K562 (cell line): ENCODE data around the gene KIZ.

Experiments
- CREB1 ChIP-seq, 2 experiments: sonication (generic) in 1 of 2; formaldehyde crosslinking in 1 of 2; IDR thresholded peaks; 2 replicates each; pipeline versions ENCODE4 v1.6.1 to v1.8.0; 2012 to 2022; ENCODE audit warnings: inconsistent platforms in 1 of 2, mild to moderate bottlenecking in 1 of 2, missing genetic modification reagents in 1 of 2, moderate library complexity in 1 of 2
- ZBTB8A ChIP-seq: fragments of 450-650 bp; IDR thresholded peaks from 2 replicates; pipeline ENCODE4 v1.6.1; 2018; ENCODE audit warnings: mild to moderate bottlenecking, moderate library complexity; ENCODE audit not compliant: partially characterized antibody
- ZNF24 ChIP-seq: fragments of 450-650 bp; IDR thresholded peaks from 2 replicates; pipeline ENCODE4 v1.6.1; 2016
- TF ChIP-seq, protein P1 (sequence below), 3 experiments: IDR thresholded peaks in 2 of 3; conservative IDR thresholded peaks in 1 of 3; 2 replicates each; pipeline ENCODE4 v1.5.1; 2011 to 2012; ENCODE audit warnings: low read length in 3 of 3, mild to moderate bottlenecking in 3 of 3, control low read depth in 2 of 3, improper control_type of control experiment in 1 of 3, inconsistent platforms in 1 of 3, low read depth in 1 of 3, mixed read lengths in 1 of 3, moderate library complexity in 1 of 3; ENCODE audit not compliant: insufficient read depth in 2 of 3
- TF ChIP-seq, protein P2 (sequence below): conservative IDR thresholded peaks from 2 replicates; pipeline ENCODE4 v1.6.1; 2011; ENCODE audit warnings: low read depth, mild to moderate bottlenecking, low read length; ENCODE audit not compliant: control insufficient read depth
- TF ChIP-seq, protein P3 (sequence below): sonication (generic); formaldehyde crosslinking; IDR thresholded peaks from 2 replicates; pipeline ENCODE4 v1.8.1; 2023; ENCODE audit warnings: mild to moderate bottlenecking, missing genetic modification reagents

DNA sequence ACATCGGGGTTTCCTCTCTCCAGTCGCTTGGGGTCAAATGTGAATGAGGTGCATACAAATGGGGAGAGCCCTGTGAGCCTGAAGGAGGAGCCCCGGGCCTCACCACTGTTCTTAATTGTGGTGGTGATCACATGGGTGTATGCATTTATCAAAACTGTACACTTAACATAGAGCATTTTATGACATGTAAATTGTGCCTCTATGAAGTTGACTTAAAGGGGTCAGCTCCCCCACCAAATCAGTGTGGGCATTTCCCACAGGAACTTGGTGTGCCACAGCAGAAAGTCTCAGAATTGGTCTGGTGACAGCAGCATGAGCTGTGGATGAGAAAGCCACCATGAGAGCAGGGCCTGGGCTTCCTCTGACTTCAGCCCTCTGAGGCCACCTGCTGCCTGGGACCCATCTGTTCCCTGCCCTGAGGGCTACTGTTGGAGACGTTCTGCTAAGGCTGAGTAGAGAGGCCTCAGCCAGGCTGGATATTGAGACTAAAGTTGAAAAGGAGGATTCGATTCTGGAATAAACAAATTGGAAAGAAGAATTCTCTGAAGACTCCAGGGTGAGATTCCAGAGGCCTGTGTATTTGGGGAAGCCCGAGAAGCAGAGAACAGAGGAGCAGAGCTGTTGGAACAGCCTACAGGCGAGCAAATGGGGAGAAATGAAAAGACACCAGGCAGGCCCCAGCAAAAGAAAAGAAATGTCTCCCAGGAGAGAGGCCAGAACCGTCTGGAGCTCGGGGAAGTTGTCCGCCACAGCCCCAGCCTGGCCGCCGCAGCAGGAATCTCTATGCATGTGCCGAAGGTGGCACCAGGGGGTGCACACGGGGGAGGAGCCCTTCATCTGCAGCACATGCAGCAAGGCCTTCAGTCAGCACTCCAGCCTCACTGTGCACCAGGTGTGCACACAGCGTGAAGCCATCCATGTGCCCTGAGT is 139.6 kb downstream of the KIZ start:
- TF ChIP-seq ZNF24 (no peak), ZBTB8A (no peak), CREB1 (IDR thresholded peaks at IDR 0.05) (no peak), CREB1 (CRISPR knock-in tag; IDR thresholded peaks at IDR 0.05) (no peak)
- TF ChIP-seq, protein P1, sequence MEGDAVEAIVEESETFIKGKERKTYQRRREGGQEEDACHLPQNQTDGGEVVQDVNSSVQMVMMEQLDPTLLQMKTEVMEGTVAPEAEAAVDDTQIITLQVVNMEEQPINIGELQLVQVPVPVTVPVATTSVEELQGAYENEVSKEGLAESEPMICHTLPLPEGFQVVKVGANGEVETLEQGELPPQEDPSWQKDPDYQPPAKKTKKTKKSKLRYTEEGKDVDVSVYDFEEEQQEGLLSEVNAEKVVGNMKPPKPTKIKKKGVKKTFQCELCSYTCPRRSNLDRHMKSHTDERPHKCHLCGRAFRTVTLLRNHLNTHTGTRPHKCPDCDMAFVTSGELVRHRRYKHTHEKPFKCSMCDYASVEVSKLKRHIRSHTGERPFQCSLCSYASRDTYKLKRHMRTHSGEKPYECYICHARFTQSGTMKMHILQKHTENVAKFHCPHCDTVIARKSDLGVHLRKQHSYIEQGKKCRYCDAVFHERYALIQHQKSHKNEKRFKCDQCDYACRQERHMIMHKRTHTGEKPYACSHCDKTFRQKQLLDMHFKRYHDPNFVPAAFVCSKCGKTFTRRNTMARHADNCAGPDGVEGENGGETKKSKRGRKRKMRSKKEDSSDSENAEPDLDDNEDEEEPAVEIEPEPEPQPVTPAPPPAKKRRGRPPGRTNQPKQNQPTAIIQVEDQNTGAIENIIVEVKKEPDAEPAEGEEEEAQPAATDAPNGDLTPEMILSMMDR (IDR thresholded peaks at IDR 0.05 in 2 of 3, conservative IDR thresholded peaks at IDR 0.05 in 1 of 3; ENCODE audit: insufficient read depth in 2 of 3, low read depth in 1 of 3, low read length in 3 of 3), result 0 out of 6 replicates have a peak, but pooled peaks of 1 of the 3 experiments have one; percentile 7
- TF ChIP-seq, protein P2, sequence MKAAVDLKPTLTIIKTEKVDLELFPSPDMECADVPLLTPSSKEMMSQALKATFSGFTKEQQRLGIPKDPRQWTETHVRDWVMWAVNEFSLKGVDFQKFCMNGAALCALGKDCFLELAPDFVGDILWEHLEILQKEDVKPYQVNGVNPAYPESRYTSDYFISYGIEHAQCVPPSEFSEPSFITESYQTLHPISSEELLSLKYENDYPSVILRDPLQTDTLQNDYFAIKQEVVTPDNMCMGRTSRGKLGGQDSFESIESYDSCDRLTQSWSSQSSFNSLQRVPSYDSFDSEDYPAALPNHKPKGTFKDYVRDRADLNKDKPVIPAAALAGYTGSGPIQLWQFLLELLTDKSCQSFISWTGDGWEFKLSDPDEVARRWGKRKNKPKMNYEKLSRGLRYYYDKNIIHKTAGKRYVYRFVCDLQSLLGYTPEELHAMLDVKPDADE, result no peak
- TF ChIP-seq, protein P3, sequence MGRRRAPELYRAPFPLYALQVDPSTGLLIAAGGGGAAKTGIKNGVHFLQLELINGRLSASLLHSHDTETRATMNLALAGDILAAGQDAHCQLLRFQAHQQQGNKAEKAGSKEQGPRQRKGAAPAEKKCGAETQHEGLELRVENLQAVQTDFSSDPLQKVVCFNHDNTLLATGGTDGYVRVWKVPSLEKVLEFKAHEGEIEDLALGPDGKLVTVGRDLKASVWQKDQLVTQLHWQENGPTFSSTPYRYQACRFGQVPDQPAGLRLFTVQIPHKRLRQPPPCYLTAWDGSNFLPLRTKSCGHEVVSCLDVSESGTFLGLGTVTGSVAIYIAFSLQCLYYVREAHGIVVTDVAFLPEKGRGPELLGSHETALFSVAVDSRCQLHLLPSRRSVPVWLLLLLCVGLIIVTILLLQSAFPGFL (CRISPR knock-in tag), result no peak
